Measurements from ENCODE around the gene PIP5K1B. TPM values are rescaled to one million over a fixed set of nuclear protein-coding genes. Genes with fewer than 3 reads are reported as not detected.

The PIP5K1B gene
- total RNA-seq, 1 experiment from 2014 or later = 0.20 TPM

DNA sequence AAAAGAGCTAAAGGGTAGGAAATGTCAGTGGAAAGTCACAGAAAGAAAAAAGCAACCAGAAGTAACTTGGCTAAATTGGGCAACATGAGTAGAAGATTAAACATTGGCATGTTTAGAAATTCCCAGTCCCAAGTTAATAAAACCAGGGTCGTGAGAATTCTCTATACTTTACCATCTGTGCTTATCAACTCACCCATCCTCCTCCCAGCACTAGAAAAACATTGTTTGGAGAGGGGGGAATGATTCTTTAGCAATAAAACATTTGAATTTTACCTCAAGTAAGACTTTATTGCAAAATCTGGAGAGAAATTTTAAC lies 229.2 kb downstream of the PIP5K1B start:
- ChIA-PET POLR2A (no interaction called here), RAD21 (ENCODE audit: low non-redundant PET in 1 of 2, low total read pairs in 2 of 2, uncharacterized antibody in 2 of 2, unreplicated experiment in 2 of 2) (no interaction called here), CTCF (no interaction called here)
- Histone ChIP-seq H2AFZ (ENCODE audit: low read depth, low read length, poor library complexity, severe bottlenecking) (no peak overlapping the region), H3K79me2 (ENCODE audit: insufficient read depth, low read length) (no peaks in the 10 kb centered on the region), H3K9ac (ENCODE audit: low read length) (no peak overlapping the region), H3K36me3 (ENCODE audit: control insufficient read depth in 1 of 2, insufficient read depth in 2 of 2, low read length in 2 of 2) (no peaks in the 10 kb centered on the region), H3K27ac (ENCODE audit: low read depth, low read length) (no peak overlapping the region), H4K20me1 (ENCODE audit: insufficient read depth) (no peaks in the 10 kb centered on the region), H3K4me1 (ENCODE audit: control insufficient read depth in 1 of 2, insufficient read depth in 2 of 2, low read length in 2 of 2) (no peaks in the 10 kb centered on the region), H3K9me3 (ENCODE audit: control insufficient read depth in 1 of 2, insufficient read depth in 1 of 2, low read depth in 1 of 2, low read length in 2 of 2) (no peaks in the 10 kb centered on the region), H3K9me2 (ENCODE audit: insufficient read depth) (no peaks in the 10 kb centered on the region), H3K4me3 (replicated peaks in 1 of 2; ENCODE audit: low read depth in 1 of 2, low read length in 2 of 2) (no peak overlapping the region), H3K4me2 (ENCODE audit: low read length) (no peak overlapping the region), H3K27me3 (ENCODE audit: insufficient read depth, low read length) (peaks cover 27% of the 10 kb centered on the region)
- no TSS peak for BruUV-seq (replicated peaks)
- ATAC-seq (no peak), DNase-seq (ENCODE audit: low read depth, low spot score) (no peak)
- TF ChIP-seq, protein P1, sequence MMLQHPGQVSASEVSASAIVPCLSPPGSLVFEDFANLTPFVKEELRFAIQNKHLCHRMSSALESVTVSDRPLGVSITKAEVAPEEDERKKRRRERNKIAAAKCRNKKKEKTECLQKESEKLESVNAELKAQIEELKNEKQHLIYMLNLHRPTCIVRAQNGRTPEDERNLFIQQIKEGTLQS (IDR thresholded peaks at IDR 0.05) = no peak
- TF ChIP-seq, protein P2, sequence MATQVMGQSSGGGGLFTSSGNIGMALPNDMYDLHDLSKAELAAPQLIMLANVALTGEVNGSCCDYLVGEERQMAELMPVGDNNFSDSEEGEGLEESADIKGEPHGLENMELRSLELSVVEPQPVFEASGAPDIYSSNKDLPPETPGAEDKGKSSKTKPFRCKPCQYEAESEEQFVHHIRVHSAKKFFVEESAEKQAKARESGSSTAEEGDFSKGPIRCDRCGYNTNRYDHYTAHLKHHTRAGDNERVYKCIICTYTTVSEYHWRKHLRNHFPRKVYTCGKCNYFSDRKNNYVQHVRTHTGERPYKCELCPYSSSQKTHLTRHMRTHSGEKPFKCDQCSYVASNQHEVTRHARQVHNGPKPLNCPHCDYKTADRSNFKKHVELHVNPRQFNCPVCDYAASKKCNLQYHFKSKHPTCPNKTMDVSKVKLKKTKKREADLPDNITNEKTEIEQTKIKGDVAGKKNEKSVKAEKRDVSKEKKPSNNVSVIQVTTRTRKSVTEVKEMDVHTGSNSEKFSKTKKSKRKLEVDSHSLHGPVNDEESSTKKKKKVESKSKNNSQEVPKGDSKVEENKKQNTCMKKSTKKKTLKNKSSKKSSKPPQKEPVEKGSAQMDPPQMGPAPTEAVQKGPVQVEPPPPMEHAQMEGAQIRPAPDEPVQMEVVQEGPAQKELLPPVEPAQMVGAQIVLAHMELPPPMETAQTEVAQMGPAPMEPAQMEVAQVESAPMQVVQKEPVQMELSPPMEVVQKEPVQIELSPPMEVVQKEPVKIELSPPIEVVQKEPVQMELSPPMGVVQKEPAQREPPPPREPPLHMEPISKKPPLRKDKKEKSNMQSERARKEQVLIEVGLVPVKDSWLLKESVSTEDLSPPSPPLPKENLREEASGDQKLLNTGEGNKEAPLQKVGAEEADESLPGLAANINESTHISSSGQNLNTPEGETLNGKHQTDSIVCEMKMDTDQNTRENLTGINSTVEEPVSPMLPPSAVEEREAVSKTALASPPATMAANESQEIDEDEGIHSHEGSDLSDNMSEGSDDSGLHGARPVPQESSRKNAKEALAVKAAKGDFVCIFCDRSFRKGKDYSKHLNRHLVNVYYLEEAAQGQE (IDR thresholded peaks at IDR 0.05; ENCODE audit: low read depth) = no peak
- TF ChIP-seq FOSL1 (IDR thresholded peaks at IDR 0.05; ENCODE audit: low read depth) (no peak), POLR2AphosphoS5 (IDR thresholded peaks at IDR 0.05; ENCODE audit: low read depth, low read length) (no peak), ZFX (IDR thresholded peaks at IDR 0.05) (no peak), TCF7L2 (IDR thresholded peaks at IDR 0.05; ENCODE audit: borderline replicate concordance, extremely low read depth, insufficient read depth, insufficient read length) (no peak), CBX3 (IDR thresholded peaks at IDR 0.05; ENCODE audit: low read depth) (no peak), ZNF274 (IDR thresholded peaks at IDR 0.05; ENCODE audit: low read depth, low read length) (no peak), EZH2 (IDR thresholded peaks at IDR 0.05) (no peak), RAD21 (IDR thresholded peaks at IDR 0.05; ENCODE audit: low read depth) (no peak), ELF1 (IDR thresholded peaks at IDR 0.05; ENCODE audit: borderline replicate concordance, low read depth) (no peak), SIN3A (IDR thresholded peaks at IDR 0.05; ENCODE audit: low read depth) (no peak)
- intact Hi-C loops (cut with micrococcal nuclease) = loop anchor here (5.0 kb wide), 1 partner anchor 603 kb away; no protein-coding TSS in a partner anchor

Measured in HCT116 (cell line).